Upper lobe of right lung (tissue), 1 donor: ENCODE data around the gene LBP. TPM values are rescaled to one million over a fixed set of nuclear protein-coding genes. Genes with fewer than 3 reads are reported as not detected.
A peak's percentile ranks its signal among the peaks of the same experiment; 100 is the strongest.
"Not testable (repeated sequence)": the region's sequence is repeated elsewhere in the genome, so short reads cannot be mapped to it uniquely, and the experiment has no call there.

ENCODE experiments used
- ATAC-seq: fragments of 200-7000 bp; cut with Tn5 transposase; one replicate; pipeline ENCODE4 v1.9.1; 2020; ENCODE audit warnings: mild to moderate bottlenecking, moderate library complexity
- DNase-seq: peaks from one replicate; pipeline ENCODE4 v3.0.0-alpha.2; 2020
- H3K27ac ChIP-seq: fragments of 200-600 bp; one replicate; pipeline ENCODE4 v1.8.0; 2022
- H3K27me3 ChIP-seq: fragments of 200-600 bp; one replicate; pipeline ENCODE4 v1.8.0; 2022; ENCODE audit warnings: mild to moderate bottlenecking
- H3K36me3 ChIP-seq: fragments of 200-600 bp; one replicate; pipeline ENCODE4 v1.8.0; 2022
- H3K4me1 ChIP-seq: fragments of 200-600 bp; one replicate; pipeline ENCODE4 v1.8.0; 2022
- H3K4me3 ChIP-seq: fragments of 200-600 bp; one replicate; pipeline ENCODE4 v1.8.0; 2022; ENCODE audit warnings: mild to moderate bottlenecking
- H3K9me3 ChIP-seq: fragments of 200-600 bp; one replicate; pipeline ENCODE4 v1.8.0; 2022
- intact Hi-C: fragments of 100-400 bp; cut with DNase I; formaldehyde crosslinking; loops from one replicate; pipeline ENCODE4 v1.11.0; 2022
- total RNA-seq: library from RNA; stranded (reverse); fragmentation: NEBNext Ultra II Directional; extraction: Animal tissue kit (Norgen Biotek cat#: 25700); gene quantifications from one replicate; pipeline ENCODE4 v1.2.1, GENCODE V29; 2021
- TF ChIP-seq, protein P1 (sequence below): fragments of 200-600 bp; IDR thresholded peaks from one replicate; pipeline ENCODE4 v1.8.0; 2022; ENCODE audit warnings: antibody characterized with exemption
- donor health status: DM: no; HTN: yes; CAD: no; lungs with severe emphysema.

Gene LBP
- total RNA-seq, 1 donor from 2014 or later: 0.26 TPM

DNA sequence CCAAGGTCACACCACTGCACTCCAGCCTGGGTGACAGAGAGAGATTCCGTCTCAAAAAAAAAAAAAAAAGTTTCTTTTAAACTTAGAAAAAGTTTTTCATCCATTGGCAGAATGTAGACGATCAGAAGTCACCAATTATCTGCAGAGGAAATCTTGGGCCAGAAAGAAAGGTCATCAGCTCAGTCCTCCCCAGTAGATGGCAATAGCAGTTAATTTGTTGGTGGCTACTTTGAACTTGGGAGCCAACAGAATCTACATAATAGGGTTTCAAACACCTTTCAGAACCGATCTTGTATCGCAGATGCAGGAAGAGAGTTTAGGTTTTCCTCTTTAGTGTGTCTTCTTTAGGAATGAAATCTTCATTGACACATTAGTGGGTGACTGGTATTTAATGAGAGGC is 41.7 kb downstream of the LBP start:
- no peak overlapping the region for H3K27ac ChIP-seq
- no peaks in the 10 kb centered on the region for H3K36me3 ChIP-seq
- H3K4me1 ChIP-seq: no peaks in the 10 kb centered on the region
- no peak for ATAC-seq
- intact Hi-C loops: no loop called here
- no peaks in the 10 kb centered on the region for H3K9me3 ChIP-seq
- TF ChIP-seq, protein P1, sequence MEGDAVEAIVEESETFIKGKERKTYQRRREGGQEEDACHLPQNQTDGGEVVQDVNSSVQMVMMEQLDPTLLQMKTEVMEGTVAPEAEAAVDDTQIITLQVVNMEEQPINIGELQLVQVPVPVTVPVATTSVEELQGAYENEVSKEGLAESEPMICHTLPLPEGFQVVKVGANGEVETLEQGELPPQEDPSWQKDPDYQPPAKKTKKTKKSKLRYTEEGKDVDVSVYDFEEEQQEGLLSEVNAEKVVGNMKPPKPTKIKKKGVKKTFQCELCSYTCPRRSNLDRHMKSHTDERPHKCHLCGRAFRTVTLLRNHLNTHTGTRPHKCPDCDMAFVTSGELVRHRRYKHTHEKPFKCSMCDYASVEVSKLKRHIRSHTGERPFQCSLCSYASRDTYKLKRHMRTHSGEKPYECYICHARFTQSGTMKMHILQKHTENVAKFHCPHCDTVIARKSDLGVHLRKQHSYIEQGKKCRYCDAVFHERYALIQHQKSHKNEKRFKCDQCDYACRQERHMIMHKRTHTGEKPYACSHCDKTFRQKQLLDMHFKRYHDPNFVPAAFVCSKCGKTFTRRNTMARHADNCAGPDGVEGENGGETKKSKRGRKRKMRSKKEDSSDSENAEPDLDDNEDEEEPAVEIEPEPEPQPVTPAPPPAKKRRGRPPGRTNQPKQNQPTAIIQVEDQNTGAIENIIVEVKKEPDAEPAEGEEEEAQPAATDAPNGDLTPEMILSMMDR: no peak
- no peak for DNase-seq
- H3K4me3 ChIP-seq: no peak overlapping the region
- H3K27me3 ChIP-seq: no peaks in the 10 kb centered on the region

DNA sequence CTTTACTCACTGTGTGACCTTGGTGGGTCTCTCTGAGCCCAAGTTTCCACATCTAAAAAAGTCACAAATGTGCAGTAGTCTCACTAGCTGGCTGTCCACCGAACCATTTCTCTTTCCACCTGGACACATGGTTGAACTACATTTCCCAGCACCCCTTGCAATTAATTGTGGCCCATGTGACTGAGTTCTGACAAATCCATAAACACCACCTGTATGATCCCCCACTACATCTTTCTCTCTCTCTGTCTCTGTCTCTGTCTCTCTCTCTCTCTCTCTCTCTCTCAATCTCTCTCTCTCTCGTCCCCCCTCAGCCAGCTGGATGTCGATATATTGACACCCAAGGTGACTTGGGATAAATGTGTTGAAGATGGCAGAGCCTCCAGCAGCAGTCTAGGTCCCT is 46.1 kb downstream of the LBP start:
- Histone ChIP-seq H3K27ac (no peak overlapping the region), H3K9me3 (no peaks in the 10 kb centered on the region), H3K4me3 (no peak overlapping the region), H3K36me3 (no peaks in the 10 kb centered on the region), H3K4me1 (no peaks in the 10 kb centered on the region), H3K27me3 (no peaks in the 10 kb centered on the region)
- no peak for DNase-seq
- TF ChIP-seq, protein P1: no peak
- intact Hi-C loops: no loop called here
- ATAC-seq: no peak

DNA sequence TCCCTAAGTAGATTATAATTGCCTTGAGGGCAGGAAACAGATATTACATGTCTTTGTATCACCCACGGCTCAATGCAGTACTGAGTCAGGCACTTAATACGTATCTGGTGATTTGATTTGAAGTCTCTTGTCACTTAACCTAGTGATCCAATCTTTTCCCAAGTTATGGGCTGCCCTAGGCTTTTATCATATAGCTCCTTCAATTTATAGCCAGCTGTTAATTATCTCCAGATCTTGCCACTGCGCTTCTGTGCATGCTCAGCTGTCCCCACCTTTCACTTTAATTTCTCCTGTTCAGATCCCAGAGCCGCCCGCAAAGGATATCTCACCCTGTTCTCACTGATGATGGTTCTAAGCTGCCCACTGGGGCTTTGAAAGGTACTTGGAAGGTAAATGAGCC is 47.0 kb downstream of the LBP start:
- Histone ChIP-seq H3K9me3 (no peaks in the 10 kb centered on the region), H3K36me3 (no peaks in the 10 kb centered on the region), H3K27me3 (no peaks in the 10 kb centered on the region), H3K4me1 (no peaks in the 10 kb centered on the region), H3K4me3 (no peak overlapping the region), H3K27ac (no peak overlapping the region)
- no peak for ATAC-seq
- DNase-seq: no peak
- TF ChIP-seq, protein P1: no peak
- intact Hi-C loops: no loop called here

DNA sequence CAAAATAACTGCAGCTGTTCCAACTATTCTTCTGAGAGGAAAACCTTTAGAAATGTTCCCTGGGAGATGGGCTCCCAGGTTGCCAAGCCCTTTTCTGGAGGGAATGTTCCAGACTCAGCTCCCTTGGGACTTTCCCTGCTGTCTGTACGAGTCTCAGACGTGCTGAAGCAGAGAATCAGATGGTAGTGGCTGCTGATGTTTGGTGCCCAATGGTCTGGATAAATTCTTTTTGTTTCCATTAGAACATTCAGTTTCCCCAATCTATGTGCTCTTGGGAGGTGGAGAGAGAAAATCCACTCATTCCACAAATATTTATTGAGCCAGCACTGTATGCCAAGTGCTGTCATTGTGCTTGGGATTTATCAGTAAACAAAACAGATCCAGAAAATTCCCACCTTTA is 48.9 kb downstream of the LBP start:
- intact Hi-C loops: no loop called here
- TF ChIP-seq, protein P1: no peak
- no peak for ATAC-seq
- Histone ChIP-seq H3K4me1 (no peaks in the 10 kb centered on the region), H3K9me3 (no peaks in the 10 kb centered on the region), H3K27me3 (no peaks in the 10 kb centered on the region), H3K27ac (no peak overlapping the region), H3K36me3 (no peaks in the 10 kb centered on the region), H3K4me3 (no peak overlapping the region)
- DNase-seq: no peak

DNA sequence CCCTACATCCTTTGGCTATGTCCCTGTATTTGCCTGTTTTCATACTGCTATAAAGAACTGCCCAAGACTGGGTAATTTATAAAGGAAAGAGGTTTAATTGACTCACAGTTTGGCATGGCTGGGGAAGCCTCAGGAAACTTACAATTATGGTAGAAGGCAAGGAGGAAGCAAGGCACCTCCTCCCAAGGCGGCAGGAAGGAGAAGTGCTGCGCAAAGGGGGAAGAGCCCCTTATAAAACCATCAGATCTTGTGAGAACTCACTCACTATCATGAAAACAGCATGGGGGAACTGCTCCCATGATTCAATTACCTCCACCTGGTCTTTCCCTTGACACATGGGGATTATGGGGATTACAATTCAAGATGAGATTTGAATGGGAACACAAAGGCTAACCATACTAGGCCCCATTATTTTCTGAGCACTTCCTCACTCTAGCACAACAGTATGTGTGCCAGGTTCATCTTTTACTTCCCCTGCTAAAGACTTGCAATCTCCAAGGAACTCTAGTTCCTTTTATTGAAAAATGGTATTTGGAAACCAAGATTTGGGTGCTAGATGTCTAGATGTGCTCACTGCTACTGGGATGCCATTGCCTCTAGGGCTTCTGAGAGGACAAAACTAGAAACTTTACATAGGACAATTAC is 49.6 kb downstream of the LBP start:
- H3K4me1 ChIP-seq, H3K36me3 ChIP-seq, intact Hi-C loops, DNase-seq, H3K9me3 ChIP-seq, H3K4me3 ChIP-seq, H3K27me3 ChIP-seq: not testable (repeated sequence)
- peak overlapping the region; percentile 51 for H3K27ac ChIP-seq
- peak; percentile 66 for ATAC-seq

DNA sequence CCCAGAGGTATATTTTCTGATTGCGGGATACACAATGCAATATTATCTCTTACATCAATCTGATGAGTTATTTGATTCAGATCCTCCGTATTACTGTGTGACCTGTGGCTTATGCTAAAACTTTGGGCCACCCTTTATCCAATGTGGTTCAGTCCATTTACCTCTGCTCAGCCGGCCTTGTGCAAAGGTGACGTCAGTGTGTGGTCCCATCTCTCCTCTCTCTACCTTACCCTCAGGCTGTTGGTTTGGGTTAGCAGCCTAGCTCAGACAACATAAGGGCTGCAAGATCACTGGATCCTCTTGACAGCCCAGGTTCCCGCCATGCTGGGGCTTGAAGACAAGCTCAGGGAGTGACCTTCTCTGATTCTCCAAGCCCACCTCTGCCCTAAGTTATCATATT is 55.8 kb downstream of the LBP start:
- ATAC-seq (no peak), DNase-seq (no peak)
- TF ChIP-seq, protein P1: no peak
- no peaks in the 10 kb centered on the region for H3K36me3 ChIP-seq
- no peaks in the 10 kb centered on the region for H3K9me3 ChIP-seq
- H3K27ac ChIP-seq: no peak overlapping the region
- H3K4me1 ChIP-seq: no peaks in the 10 kb centered on the region
- no peaks in the 10 kb centered on the region for H3K27me3 ChIP-seq
- intact Hi-C loops: no loop called here
- H3K4me3 ChIP-seq: no peak overlapping the region
